AG09319 (cell line): Measurements from ENCODE around the gene SPC24.

ENCODE experiments used
- DNase-seq: peaks from one replicate; pipeline ENCODE4 v3.0.0-alpha.2; 2010; ENCODE audit warnings: low read depth; ENCODE audit errors: extremely low read depth
- CTCF ChIP-seq: IDR thresholded peaks from 2 replicates; pipeline ENCODE4 v1.5.1; 2011; ENCODE audit warnings: low read depth, mild to moderate bottlenecking, inconsistent platforms, low read length, moderate library complexity

The SPC24 gene

DNA sequence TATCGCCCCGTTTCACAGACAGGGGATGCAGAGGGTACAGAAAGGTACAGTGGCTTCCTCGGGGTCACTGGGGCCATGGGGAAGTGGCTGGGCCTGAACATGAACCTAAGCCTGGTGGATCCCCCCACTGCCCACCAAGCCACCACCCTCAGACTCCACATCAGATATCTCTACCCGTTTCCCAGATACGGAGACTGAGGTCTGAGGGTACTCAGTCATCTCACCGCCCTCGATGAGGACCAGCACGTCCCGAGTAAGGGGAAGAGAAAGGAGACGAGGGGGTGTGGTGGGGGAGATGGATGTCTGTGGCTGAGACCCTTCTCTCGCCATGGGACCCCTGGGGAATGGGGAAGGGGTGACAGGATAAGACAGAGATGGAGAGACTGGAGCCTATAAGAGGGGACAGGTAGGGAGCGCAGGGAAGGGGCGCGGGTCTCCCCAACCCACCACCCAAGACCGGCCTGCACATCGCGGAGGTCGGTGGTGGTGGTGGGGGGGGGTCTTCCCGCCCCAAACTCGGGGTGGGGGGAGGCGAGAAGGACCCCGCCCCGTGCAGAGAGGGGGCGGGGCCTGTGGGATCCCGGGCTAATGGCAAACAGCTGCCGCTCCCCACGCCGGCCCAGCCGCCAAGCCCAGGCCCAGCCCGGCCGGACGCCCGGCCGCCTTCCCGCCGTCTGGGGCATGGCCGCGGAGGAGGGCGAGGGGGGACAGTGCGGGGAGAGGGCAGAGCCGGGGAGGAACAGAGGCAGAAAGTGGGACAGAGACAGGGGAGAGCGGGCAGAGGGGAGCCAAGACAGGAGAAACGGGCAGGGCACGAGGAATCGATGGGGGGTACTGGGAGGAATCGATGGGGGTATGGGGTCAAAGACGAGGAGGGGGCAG lies 41.1 kb upstream of the SPC24 start:
- no peak for DNase-seq
- no peak for TF ChIP-seq CTCF

DNA sequence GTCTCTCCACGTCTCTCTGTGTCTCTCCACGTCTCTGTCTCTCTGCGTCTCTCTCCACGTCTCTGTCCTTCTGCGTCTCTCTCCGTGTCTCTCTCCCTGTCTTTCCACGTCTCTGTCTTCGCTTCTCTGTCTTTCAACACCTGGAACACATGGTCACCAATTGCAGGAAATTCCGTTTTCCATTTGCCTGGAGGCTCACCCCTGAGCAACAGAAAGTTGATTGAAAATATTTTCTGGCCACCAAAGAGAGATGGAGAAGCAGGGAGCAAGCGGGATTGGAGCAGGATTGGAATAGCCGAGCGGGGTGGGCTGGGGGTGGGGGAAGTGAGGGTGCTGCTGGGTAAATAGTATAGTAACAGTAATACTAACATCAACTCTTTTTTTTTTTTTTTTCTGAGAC lies 40.1 kb upstream of the SPC24 start:
- TF ChIP-seq CTCF, result no peak
- DNase-seq, result no peak

GRCh38 chr19:11194656-11195558 lies 39.3 kb upstream of the SPC24 start:
- no peak for TF ChIP-seq CTCF
- no peak for DNase-seq

DNA sequence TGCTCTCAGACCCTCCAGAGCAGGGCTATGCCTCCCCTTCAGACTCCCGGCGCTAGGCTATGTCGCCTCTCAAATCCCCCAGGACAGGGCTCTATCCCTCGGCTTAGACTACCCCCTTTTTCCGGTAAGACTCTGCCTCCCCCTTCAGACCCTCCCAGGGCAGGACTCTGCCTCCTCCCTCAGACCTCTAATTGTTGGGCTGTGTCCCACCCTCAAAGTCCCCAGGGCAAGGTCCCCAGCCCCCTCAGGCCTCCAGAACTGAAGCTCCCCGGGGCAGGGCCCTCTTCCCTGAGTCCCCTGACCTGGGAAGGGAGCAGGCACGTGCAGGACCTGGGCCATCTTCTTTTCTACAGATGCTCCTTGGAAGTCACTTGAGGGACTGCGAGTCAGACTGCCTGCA lies 38.6 kb upstream of the SPC24 start:
- no peak for TF ChIP-seq CTCF

GRCh38 chr19:11192957-11193939 lies 37.7 kb upstream of the SPC24 start:
- no peak for DNase-seq
- no peak for TF ChIP-seq CTCF

More for the DNA sequence above, 38.6 kb upstream of the SPC24 start:
- DNase-seq, result no peak

GRCh38 chr19:11191934-11192333 lies 36.4 kb upstream of the SPC24 start:
- no peak for TF ChIP-seq CTCF
- DNase-seq, result no peak
